CD4-positive, alpha-beta T cell treated with Interleukin-4 for 1 hour (primary cell): ENCODE data around the gene IQCH.
A peak's percentile ranks its signal among the peaks of the same experiment; 100 is the strongest.

Source experiments
- DNase-seq, 2 donors: peaks; one replicate each; pipeline ENCODE4 v3.0.0-alpha.2; 2020 to 2022

Gene IQCH

DNA sequence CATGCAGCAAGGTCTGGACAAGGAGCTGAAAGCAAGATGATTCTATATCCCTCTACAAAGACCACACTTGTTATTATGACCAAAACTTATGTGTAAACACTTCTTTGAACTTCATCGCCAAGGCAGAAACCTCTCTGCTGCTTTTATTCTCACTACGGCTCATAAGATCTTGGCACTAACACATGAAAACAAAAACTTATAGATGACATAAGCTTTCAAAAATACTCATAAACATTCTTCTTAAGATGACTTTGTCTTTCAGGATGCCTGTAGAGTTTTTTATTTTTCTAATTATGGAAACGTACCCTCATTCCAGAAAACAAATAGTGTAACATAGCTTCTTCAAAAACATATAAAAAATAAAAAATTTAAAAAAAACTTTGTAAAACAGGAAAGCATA lies 253.8 kb downstream of the IQCH start:
- no peak for DNase-seq

DNA sequence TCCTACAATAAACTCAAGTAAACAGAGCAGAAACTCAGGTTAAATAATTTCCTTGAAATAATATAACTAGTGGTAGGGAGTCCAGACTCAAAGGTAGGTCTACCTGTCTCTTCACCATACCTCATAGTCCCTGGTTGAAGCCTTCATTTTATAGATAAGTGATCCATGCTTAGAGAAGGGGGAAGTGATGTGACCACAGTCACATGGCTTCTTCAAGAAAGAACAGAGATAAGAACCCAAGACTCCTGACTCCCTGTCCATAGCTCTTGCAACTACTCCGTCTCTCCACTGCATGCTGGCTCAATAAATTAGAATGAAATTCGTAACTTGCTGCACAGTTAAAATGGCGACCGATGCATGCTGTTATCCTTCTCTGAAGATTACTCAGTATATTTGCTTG lies 255.3 kb downstream of the IQCH start:
- DNase-seq, result no peak

DNA sequence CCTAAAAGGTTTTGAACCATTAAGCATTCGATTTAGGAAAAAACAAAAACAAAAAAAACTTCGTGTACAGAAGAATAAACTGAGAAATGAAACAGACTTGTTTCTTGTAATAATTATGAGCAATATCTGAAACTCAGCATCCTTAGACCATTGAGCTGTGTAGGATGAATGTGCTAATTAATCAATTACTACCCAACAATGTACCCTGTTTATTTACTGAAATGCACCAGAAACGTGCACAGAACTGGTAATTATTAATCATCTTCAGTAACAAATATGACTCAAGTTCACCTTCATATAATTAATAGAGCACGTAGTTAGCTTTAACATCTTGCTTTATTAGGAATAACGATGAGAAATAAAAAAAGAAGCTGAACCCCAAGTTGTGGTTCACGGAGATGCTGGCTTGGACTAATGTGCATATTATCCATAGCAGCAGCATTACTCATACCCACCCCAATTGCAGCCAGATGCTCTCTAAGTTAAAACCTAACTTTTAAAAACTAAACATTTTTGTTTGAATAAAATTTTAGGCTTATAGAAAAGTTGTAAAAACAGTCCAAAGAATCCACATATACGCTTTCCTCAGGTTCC lies 256.1 kb downstream of the IQCH start:
- no peak for DNase-seq

DNA sequence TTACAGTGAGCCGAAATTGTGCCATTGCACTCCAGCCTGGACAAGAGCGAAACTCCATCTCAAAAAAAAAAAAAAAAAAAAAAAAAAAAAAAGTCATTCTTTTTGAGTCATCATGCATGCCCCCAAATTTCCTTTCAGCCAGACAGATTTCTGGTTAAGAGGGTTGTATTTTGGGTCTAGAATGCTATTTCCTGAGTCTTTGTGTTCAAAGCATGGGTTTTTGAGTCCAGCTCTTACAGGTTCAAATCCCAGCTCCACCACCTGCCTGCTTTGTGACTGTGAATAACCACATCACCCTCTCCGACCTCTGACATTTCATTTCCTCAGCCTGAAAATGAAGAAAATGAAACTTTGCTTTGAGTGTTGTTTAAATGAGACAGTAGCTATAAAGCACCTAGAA lies 257.0 kb downstream of the IQCH start:
- DNase-seq, result no peak

DNA sequence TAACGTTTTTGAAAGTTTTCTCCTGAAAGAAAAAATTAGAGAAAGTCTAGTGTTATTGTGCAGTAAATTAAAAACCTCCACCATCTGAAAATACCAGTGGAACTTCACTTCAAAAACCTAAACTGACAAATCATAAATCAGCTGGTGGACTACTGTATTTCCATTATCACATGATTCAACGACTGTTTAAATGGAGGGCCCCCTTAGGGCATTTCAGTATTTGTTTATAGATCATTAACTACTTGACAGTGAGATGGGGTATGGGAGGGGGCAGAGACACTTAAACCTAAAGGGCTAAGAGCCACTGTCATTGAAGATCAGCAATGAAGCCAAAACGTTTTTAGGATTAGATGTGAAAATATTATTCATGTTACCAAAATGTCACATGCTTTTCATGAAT lies 257.6 kb downstream of the IQCH start:
- DNase-seq, result no peak

DNA sequence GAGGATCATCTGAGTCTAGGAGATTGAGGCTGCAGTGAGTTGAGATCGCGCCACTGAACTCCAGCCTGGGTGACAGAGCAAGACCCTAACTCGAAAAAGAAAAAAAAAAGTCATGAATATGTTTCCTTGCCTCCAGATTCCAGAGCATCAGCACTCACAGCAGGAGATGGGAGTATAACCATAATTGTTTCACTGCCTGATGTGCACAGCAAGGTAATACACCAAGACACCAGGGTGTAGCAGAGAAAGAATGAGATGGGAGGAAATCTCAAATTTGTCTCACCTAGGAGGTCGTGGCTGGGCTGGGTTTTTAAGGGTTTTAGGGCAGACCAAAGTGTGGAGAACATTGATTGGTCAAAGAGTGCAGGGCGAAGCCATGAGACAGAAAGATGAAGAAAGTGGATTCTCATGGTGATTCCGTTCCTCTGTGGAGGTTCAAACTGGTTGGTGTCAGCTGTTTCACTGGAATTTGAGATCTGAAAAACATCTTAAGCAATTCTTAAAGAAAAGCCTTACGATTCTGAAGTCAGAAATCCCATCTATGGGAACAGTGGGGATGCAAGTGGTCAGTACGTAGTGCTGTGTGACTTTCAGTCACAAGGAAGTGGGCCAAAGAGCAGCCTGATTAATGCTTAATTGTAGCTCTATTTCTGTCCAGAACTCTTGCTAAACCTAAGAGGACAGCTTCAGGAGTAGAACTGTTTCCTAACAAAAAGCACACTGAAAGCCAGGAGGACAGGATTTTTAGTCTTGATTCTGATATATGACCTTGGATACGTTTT lies 258.5 kb downstream of the IQCH start:
- DNase-seq, result no peak

DNA sequence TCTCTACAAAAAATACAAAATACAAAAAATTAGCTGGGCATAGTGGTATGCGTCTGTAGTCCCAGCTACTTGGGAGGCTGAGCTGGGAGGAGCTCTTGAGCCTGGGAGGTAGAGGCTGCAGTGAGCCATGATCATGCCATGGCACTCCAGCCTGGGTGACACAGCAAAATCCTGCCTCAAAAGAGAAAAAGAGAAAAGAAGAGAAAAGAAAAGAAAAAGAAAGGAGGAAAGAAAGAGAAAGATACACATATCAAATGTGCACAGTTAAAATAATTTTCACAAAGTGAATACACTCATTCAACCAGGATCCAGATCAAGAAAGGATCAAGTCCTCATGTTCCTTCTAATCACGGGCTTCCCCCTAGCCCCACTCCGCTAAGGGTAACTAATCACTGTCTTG lies 260.5 kb downstream of the IQCH start:
- no peak for DNase-seq

DNA sequence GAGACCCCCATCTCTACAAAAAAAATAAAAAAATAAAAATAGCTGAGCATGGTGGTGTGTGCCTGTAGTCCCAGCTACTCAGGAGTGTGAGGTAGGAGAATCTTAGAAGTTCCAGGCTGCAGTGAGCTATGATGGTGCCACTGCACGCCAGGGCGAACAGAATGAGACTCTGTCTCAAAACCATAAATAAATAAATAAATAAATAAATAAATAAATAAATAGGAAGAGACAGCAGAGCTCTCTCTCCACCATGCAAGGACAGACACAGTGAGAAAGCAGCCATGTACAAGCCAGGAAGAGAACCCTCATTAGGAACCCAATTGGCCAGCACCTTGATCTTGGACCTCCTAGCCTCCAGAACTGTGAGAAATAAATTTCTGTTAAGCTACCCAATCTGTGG lies 261.0 kb downstream of the IQCH start:
- DNase-seq, result no peak

DNA sequence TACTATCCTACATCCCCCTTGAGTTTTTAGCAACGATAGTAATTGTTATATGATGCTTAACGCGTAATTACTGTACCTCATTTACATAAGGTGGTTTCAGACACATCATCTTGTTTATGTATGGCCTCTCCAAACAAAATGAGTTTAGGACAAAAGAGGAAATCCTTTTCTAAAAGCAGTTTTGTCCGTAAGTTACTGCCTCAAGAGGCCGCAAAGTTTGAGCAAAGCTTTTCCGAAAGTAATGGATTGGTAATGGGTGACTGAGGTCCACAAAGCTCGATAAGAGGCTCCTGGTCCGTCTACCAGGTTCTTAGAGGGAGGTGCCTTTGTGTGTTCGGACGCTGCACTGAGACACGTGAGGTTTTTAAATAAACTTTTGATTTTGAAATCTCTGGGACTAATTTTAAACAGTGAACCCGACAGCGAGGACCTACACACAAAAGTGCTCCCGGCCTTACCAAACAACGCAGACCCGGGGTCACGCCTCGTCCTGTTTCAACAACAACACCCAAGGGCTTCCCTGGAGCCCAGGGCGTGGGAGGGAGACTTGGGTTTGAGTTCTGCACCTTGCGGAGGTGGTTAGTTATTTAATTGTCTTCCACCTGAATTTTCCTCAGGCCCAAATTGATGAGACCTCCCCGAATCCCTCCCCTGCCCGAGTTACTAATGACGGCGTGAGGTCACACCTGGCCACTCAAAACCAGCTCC lies 265.9 kb downstream of the IQCH start:
- DNase-seq, result no peak

DNA sequence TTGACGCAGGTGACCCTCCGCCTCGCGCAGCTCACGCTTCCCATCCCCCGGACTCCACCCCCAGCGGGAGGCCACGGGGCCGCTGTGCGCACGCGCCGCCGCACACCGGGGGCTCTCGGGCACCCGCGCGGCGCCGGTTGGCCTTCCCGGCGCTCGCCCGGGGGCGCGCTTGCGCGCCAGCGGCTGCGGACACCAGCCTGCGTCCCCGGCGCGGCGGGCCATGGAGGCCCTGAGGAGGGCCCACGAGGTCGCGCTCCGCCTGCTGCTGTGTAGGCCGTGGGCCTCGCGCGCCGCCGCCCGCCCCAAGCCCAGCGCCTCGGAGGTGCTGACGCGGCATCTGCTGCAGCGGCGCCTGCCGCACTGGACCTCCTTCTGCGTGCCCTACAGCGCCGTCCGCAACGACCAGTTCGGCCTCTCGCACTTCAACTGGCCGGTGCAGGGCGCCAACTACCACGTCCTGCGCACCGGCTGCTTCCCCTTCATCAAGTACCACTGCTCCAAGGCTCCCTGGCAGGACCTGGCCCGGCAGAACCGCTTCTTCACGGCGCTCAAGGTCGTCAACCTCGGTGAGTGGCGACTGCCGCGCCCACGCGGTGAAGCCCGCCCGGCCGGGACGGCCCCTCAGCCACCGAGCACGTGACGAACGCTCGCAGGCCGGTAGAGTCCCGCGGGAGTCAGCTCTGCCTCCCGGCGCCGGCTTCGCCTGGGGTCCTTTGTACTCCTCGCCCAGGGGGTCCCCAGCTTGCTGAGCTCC lies 266.6 kb downstream of the IQCH start, which contains the start of gene C15orf61:
Gene C15orf61, plus strand, starts transcription at position 103 of the 754 bp plus-strand sequence. Its CDS starts 118 bp downstream, at position 221.
- peak; percentile 86 to 90 for DNase-seq

DNA sequence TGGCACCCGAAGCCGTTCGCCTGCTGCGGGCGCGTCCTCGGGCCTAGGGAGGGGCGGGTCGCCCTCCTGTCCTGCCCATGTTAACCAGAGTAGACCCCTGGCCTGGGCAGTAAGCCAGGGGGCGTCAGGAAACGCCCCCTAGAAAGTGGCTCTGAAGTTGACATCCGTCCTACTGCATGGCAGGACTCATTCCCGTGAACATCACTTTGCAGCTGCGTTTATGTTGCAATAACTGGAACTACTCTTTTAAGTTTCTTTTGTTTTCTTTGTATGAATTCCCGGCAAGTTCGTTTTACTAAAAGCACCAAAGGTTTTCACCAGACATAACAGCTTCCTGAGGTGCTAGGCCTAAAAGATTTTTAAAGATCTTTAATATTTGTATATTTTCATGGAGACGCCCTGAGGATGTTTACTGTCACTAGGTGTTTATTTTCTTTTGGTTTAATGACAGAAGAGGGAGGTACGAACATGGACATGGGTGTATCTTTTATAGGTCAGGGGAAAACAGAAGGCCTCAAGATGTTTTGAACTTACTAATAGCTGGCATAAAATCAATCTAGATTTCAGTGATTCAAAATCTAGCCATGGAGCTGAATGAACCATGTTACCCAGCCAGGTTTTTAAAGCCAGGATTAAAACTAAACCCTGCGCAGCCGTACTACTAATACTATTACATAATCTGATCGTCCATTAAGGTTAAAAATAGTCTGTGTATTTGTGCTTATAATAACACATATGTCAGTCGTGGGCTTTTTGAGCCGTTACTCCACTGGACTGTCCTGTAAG lies 267.4 kb downstream of the IQCH start:
- peak in 1 of 2 donors; percentile 25 for DNase-seq

DNA sequence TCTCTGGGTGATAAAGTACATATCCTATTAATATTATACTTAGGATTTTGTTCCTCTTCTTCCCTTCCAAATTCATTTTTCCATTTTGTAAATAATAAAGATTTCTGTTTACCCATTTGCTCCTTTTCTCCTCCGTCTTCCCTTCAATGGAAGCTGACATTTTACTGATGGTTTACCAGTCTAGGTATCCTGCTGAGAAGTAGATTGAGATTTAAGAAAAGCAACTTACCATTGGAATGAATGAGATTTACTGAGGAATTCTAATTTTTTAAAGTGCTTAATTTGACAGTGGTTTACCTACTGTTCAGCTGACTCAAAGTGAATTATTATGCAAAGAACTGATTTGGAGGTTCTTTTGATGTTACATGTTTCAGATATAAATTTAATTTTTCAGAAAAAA lies 268.7 kb downstream of the IQCH start:
- DNase-seq, result no peak

DNA sequence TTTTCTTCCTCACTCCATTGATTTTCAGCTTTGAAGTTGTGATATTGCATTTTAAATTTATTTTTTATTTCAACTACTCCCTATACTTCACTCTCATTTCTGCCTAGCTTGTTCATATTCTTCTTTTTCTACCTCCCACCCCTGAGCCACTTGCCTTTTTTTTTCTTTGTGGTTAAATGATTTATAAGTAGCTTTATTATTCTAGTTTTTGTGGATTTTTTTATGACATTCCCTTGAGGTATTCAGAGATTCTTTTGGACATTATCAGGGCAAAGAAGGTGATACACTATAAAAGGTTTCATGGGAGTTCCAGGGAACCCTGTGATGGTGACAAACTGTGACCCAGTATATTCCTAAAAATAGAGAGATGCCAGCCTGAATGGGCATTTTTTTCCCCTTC lies 269.6 kb downstream of the IQCH start:
- DNase-seq, result no peak

DNA sequence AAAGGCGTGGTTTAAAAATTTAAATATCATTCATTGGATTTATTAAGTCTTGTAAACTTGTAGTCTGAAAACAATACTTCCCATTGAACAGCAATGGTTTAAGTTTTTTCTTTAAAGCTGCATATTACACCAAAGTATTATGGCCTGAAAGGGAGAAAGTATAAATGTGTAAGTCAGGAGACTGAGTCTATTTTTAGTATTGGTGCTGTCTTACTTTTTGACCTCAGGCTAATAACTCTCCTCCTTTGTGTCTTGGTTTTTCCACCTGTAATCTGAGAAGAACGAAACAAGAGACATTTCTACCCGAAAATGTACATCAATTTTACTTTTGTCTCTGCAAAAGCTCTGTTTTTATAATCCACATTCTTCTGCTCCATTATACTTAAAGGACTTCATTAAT lies 273.9 kb downstream of the IQCH start:
- no peak for DNase-seq

DNA sequence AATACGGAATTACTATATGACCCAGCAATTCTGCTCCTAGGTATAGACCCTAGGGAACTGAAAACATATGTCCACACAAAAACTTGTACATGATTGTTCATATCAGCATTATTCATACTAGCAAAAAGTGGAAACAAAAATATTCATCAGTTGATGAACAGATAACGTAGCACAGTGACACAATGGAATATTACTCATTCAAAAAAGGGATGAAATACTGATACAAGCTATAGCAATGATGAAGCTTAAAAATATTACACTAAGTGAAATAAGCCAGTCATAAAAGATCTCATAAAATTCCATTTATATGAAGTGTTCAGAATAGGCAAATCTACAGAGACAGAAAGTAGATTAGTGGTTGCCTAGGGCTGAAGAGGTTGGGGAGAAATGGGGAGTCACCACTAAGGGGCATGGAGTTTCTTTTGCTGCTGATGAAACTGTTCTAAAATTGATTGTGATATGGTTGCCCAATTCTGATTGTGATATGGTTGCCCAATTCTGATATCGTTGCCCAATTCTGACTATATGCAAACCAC lies 276.9 kb downstream of the IQCH start:
- DNase-seq, result no peak

DNA sequence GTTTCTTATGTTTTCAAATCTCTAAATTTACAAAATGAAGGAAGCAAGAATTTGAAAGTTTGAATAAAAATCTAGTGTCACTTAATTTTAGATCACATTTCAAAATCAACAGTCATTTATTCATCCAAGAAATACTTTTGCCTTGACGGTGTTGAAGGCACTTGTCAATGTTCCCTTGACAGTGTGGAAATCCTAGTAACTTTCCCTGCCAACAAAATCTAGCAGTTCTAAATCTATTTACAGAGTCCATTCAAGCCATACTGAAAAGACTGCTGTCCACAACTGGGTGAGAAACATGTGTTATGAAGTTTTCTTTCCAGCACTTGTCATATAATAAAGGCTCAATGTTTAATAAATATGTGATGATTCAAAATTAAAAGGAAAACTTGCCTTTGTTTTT lies 279.3 kb downstream of the IQCH start:
- no peak for DNase-seq

DNA sequence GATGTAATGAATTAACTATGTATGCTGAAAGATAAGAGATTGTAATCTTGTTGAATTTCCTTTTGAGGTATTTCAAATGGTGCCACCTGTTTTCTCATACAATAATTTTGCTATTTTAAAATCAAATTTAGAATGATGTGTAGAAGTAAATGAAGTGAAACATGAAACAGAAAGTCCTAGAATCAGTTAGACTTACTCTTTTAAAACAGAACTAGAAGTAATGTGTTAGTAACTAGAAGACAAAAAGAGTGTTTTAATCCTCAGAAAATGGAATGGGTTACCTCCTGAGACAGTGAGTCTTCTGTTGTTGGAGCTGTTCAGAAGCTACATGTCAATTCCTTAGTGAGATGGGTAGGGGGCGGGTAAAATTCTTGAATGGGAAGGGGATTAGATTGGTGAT lies 279.8 kb downstream of the IQCH start:
- no peak for DNase-seq

DNA sequence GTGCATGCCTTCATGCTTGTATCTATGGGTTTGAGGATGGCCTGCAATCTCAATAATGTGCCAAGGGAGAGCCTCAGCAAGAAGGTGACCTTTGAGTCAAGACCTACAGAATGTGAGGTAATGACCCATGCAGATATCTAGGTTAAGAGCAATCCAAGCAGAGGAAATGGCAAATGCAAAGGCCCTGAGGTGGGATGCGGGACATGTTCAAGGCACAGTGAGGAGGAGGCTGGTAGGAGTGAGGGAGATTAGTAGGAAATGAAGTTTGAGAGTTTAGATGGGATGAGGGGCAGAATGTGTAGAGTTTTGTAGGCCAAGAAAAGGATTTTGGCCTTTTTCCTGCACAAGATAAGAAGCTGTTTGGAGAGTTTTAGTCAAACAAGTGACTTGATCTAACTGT lies 283.2 kb downstream of the IQCH start:
- DNase-seq, result no peak

DNA sequence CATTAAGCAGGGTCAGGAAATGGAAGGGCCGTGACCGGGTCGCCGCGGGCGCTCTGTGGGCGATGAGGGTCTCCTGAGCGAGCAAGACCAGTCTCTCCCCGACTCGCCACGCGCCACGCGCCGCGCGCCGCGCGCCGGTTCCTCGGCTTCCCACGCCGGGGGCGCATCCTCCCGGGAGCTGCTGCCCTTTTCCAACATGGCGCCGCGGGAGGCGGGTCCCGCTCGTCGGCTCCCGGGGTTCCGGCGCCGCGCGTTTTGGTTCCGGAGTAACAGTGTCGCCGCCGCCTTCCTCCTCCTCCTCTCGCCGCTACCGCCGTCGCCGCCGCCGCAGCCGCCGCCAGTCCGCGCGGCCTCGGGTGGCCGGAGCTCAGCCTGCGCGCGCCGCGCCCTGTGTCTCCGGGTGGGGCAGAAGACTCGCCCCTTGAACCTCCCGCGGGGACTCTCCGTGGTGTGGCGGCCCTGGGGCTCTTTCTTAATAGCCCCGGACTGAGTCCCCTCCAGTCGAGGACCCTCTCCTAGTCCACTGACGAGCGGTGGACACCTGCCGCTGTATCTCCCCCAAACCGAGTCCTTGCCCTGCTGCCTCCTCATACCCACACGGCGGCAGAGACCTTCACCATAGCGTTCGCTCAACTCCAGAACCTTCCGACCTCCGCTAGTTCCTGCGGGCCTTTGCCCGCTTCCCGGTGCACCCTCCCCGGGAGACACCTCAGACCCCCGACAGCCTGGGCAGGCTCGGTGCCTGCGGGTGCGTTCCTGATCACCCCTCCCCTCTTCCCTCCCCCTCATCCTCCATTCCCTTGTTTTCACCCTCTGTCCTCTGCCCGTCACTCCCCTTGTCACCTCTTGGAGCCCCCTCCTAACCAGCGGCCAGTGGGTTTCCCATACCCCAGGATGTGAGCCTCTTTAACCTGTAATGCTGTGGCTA lies 288.1 kb downstream of the IQCH start, which contains the start of gene MAP2K5:
Gene MAP2K5, plus strand, starts transcription at position 284 of the 928 bp plus-strand sequence. Its CDS starts 633 bp downstream, at position 917.
- peak; percentile 78 to 83 for DNase-seq

DNA sequence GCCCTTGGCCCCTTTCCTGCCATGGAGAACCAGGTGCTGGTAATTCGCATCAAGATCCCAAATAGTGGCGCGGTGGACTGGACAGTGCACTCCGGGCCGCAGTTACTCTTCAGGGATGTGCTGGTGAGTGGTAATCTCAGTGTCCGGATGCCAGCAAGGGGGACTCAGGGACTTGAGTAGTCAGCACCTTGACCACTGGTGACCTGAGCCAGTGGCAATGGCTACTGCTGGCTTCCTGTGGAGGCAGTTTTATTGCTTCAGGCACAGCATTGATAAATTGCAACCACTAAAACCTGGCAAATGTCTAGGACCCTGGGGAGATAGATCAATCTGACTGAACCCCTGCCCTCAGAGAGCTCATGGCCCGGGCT lies 288.7 kb downstream of the IQCH start:
- DNase-seq, result no peak

DNA sequence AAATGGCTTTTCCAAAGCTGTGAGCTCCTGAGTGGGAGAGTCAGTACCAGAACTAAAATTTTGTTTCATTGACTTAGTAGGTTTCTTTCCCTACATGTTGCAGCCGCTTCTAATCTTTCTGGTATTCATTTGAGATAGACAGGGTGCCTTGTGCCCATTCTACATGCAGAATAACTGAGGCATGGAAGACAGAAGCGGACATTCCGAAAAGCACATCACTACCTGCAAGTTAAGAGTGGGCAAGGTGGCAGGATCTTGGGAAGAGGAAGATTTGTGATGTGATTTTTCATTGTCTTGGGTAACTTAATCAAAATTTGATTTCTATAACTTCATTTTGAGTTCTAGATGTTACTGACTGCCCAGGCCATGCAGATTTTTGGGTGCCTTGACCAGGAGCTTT lies 289.9 kb downstream of the IQCH start:
- DNase-seq, result no peak
